GM10266 (cell line): ENCODE data around the gene MAD2L2.

Source experiments
- DNase-seq: peaks from one replicate; pipeline ENCODE4 v3.0.0; 2012; ENCODE audit errors: extremely low spot score
- CTCF ChIP-seq: IDR thresholded peaks from 2 replicates; pipeline ENCODE4 v1.5.1; 2012; ENCODE audit warnings: mild to moderate bottlenecking, low read depth; ENCODE audit not compliant: control insufficient read depth, insufficient read depth; ENCODE audit errors: missing control alignments

MAD2L2 gene

DNA sequence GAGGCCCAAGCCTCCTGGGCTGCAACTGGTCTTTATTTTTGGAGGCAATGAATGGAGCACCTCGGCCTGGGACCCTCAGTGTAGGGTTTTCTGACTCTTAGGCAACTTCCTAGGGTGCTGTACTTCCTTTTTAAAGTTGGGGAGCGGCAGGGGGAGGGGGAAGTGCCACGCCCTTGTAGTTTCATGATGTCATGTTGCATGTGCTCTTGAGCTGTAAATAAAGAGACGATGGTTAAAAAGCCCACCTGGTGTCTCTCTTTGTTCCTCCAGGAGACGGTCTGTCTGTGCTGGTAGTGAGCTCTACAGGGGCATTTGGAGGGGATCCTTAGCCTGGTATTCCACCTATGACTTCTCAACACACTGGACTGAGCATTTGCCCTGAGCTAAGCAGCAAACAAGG, 44.7 kb upstream of the MAD2L2 start:
- DNase-seq: no peak
- TF ChIP-seq CTCF: no peak

- no peak for TF ChIP-seq CTCF
- DNase-seq: no peak
These were observed 41.6 kb upstream of the MAD2L2 start for GRCh38 chr1:11722538-11722937.

DNA sequence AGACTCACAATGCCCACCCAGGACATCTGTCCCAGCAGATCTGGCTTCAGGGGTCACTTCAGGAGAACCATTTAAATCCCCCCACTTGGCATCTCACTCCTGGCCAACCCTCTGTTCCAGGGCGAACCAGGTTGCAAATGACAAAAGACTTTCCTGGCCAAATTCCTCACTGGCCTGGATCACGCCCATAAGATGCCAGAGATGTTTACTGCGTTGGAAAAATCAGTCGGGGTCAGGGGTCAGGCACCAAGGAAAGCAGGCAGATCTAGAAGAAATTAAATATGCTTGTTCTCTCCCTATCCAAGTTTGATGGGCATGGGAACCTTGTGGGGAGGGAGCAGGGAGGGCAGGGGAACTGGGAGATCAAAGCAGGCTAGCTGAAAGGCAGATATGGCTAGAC, 40.4 kb upstream of the MAD2L2 start:
- no peak for TF ChIP-seq CTCF
- DNase-seq: no peak

DNA sequence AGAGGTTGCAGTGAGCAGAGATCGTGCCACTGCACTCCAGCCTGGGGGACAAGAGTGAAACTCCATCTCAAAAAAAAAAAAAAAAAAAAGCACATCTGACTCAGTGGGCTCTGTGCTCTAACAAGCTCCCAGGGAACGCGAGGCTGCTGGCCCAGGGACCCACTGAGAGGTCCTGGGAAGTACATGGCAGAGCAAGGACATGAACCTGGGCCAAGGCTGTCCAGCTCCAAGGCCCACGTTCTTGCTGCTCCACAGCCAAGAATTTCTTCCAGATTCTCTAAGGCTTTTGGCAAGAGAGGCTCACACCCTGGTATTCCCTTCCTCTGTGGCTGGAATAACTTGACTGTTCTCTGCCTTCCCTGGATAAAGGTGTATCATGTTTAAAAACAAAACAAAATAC, 39.6 kb upstream of the MAD2L2 start:
- no peak for DNase-seq
- TF ChIP-seq CTCF: no peak

GRCh38 chr1:11720033-11720376, 39.1 kb upstream of the MAD2L2 start:
- TF ChIP-seq CTCF: no peak
- DNase-seq: no peak

- TF ChIP-seq CTCF: peak; percentile 97
- peak; percentile 72 for DNase-seq
These were observed 38.5 kb upstream of the MAD2L2 start for GRCh38 chr1:11719313-11720032.

DNA sequence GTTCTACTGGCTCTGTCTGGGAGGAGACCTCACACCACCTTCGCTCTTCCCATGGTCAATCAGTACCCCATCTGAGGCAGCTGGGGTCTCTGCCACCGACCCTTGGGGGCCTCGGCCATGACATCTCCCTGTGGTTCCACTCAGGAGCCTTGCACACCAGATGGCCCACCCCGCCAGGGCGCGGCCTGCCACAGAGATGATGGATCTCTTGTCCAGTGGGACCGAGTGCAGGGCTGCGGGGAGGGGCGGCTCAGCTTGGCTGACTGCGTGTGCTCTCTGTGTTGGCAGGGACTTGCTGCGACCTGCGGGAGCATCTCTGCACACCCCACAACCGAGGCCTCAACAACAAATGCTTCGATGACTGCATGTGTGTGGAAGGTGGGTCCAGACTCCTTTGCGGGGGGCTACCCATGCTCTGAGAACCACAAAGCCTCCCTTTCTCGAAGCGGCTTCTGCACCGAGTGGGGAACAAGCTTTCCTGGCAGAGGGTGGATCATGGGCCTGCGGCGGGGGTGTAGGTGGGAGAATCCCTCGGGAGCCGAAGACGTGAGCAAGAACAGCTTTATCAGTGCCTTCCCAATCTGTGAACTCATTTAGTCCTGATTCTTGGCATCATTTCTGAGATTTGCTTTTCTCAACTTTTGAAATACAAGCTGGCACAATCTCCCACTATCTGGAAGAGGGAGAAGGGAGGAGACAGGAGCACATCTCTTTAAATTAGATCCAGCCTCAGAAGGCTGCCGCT, 34.1 kb upstream of the MAD2L2 start:
- no peak for DNase-seq
- TF ChIP-seq CTCF: no peak
